ENCODE data around the gene DYNC1LI2. TPM values are rescaled to one million over a fixed set of nuclear protein-coding genes. Genes with fewer than 3 reads are reported as not detected.
A peak's percentile ranks its signal among the peaks of the same experiment; 100 is the strongest.

DYNC1LI2 gene
- total RNA-seq, 1 donor: 183 TPM

- H3K27ac ChIP-seq (ENCODE audit: low read depth, low read length): no peak overlapping the region
Observed at GRCh38 chr16:66719246-66719645, 32.2 kb downstream of the DYNC1LI2 start.

GRCh38 chr16:66717776-66718175 is 33.6 kb downstream of the DYNC1LI2 start:
- H3K27ac ChIP-seq (ENCODE audit: low read depth, low read length): peak overlapping the region; percentile 22
- peaks cover 29% of the 10 kb centered on the region for H3K36me3 ChIP-seq (ENCODE audit: insufficient read depth, low read length)
- H3K4me2 ChIP-seq (ENCODE audit: insufficient read depth, low read length): no peak overlapping the region
- no peak for DNase-seq (ENCODE audit: insufficient read length, low spot score, missing footprints)
- no peak overlapping the region for H2AFZ ChIP-seq (ENCODE audit: low read length)
- TF ChIP-seq CTCF (IDR thresholded peaks at IDR 0.05; ENCODE audit: extremely low read depth, low read depth, low read length): no peak
- no peaks in the 10 kb centered on the region for H3K27me3 ChIP-seq (ENCODE audit: insufficient read depth, low read length)
- H4K20me1 ChIP-seq (ENCODE audit: insufficient read depth, low read length): no peaks in the 10 kb centered on the region
- H3K79me2 ChIP-seq (ENCODE audit: insufficient read depth, low read length): no peaks in the 10 kb centered on the region
- H3K4me3 ChIP-seq (ENCODE audit: insufficient read depth, low read length): no peak overlapping the region
- no peaks in the 10 kb centered on the region for H3K4me1 ChIP-seq (ENCODE audit: insufficient read depth, low read length)
- H3K9me3 ChIP-seq (ENCODE audit: low read depth, low read length): no peaks in the 10 kb centered on the region

More at GRCh38 chr16:66719246-66719645, 32.2 kb downstream of the DYNC1LI2 start:
- no peak overlapping the region for H3K4me3 ChIP-seq (ENCODE audit: insufficient read depth, low read length)
- H3K27me3 ChIP-seq (ENCODE audit: insufficient read depth, low read length): no peaks in the 10 kb centered on the region
- H3K36me3 ChIP-seq (ENCODE audit: insufficient read depth, low read length): peaks cover 44% of the 10 kb centered on the region
- H3K4me2 ChIP-seq (ENCODE audit: insufficient read depth, low read length): no peak overlapping the region
- H2AFZ ChIP-seq (ENCODE audit: low read length): no peak overlapping the region
- TF ChIP-seq CTCF (IDR thresholded peaks at IDR 0.05; ENCODE audit: extremely low read depth, low read depth, low read length): no peak
- no peak for DNase-seq (ENCODE audit: insufficient read length, low spot score, missing footprints)
- no peaks in the 10 kb centered on the region for H3K79me2 ChIP-seq (ENCODE audit: insufficient read depth, low read length)
- no peaks in the 10 kb centered on the region for H3K4me1 ChIP-seq (ENCODE audit: insufficient read depth, low read length)
- no peaks in the 10 kb centered on the region for H3K9me3 ChIP-seq (ENCODE audit: low read depth, low read length)
- no peaks in the 10 kb centered on the region for H4K20me1 ChIP-seq (ENCODE audit: insufficient read depth, low read length)

GRCh38 chr16:66717112-66717675 is 34.2 kb downstream of the DYNC1LI2 start:
- H3K27ac ChIP-seq (ENCODE audit: low read depth, low read length): peak overlapping the region; percentile 22
- peak; percentile 84 for TF ChIP-seq CTCF (IDR thresholded peaks at IDR 0.05; ENCODE audit: extremely low read depth, low read depth, low read length)
- H3K4me2 ChIP-seq (ENCODE audit: insufficient read depth, low read length): no peak overlapping the region

GRCh38 chr16:66714654-66715307 is 36.6 kb downstream of the DYNC1LI2 start:
- TF ChIP-seq CTCF (IDR thresholded peaks at IDR 0.05; ENCODE audit: extremely low read depth, low read depth, low read length): no peak
- Histone ChIP-seq H3K4me2 (ENCODE audit: insufficient read depth, low read length) (no peak overlapping the region), H3K36me3 (ENCODE audit: insufficient read depth, low read length) (peaks cover 5% of the 10 kb centered on the region), H3K27me3 (ENCODE audit: insufficient read depth, low read length) (no peaks in the 10 kb centered on the region), H3K27ac (ENCODE audit: low read depth, low read length) (no peak overlapping the region), H3K4me3 (ENCODE audit: insufficient read depth, low read length) (no peak overlapping the region), H3K9me3 (ENCODE audit: low read depth, low read length) (no peaks in the 10 kb centered on the region), H3K4me1 (ENCODE audit: insufficient read depth, low read length) (no peaks in the 10 kb centered on the region), H2AFZ (ENCODE audit: low read length) (no peak overlapping the region), H3K79me2 (ENCODE audit: insufficient read depth, low read length) (no peaks in the 10 kb centered on the region), H4K20me1 (ENCODE audit: insufficient read depth, low read length) (no peaks in the 10 kb centered on the region)
- DNase-seq (ENCODE audit: insufficient read length, low spot score, missing footprints): no peak

More at GRCh38 chr16:66717112-66717675, 34.2 kb downstream of the DYNC1LI2 start:
- no peaks in the 10 kb centered on the region for H3K79me2 ChIP-seq (ENCODE audit: insufficient read depth, low read length)
- H3K36me3 ChIP-seq (ENCODE audit: insufficient read depth, low read length): peaks cover 23% of the 10 kb centered on the region
- H2AFZ ChIP-seq (ENCODE audit: low read length): no peak overlapping the region
- no peaks in the 10 kb centered on the region for H3K27me3 ChIP-seq (ENCODE audit: insufficient read depth, low read length)
- peak; percentile 80 for DNase-seq (ENCODE audit: insufficient read length, low spot score, missing footprints)
- H3K4me3 ChIP-seq (ENCODE audit: insufficient read depth, low read length): no peak overlapping the region
- no peaks in the 10 kb centered on the region for H3K9me3 ChIP-seq (ENCODE audit: low read depth, low read length)
- no peaks in the 10 kb centered on the region for H3K4me1 ChIP-seq (ENCODE audit: insufficient read depth, low read length)
- H4K20me1 ChIP-seq (ENCODE audit: insufficient read depth, low read length): no peaks in the 10 kb centered on the region

All from osteoblast (primary cell).